HG03565 (cell line): ENCODE data around the gene G2E3.
A peak's percentile ranks its signal among the peaks of the same experiment; 100 is the strongest.
"Not testable (repeated sequence)": the region's sequence is repeated elsewhere in the genome, so short reads cannot be mapped to it uniquely, and the experiment has no call there.

Source experiments
- ATAC-seq: cut with Tn5 transposase; IDR thresholded peaks from one replicate; pipeline ENCODE4 v1.9.1; 2021; ENCODE audit warnings: mild to moderate bottlenecking, moderate library complexity; ENCODE audit not compliant: unreplicated experiment

Gene G2E3

DNA sequence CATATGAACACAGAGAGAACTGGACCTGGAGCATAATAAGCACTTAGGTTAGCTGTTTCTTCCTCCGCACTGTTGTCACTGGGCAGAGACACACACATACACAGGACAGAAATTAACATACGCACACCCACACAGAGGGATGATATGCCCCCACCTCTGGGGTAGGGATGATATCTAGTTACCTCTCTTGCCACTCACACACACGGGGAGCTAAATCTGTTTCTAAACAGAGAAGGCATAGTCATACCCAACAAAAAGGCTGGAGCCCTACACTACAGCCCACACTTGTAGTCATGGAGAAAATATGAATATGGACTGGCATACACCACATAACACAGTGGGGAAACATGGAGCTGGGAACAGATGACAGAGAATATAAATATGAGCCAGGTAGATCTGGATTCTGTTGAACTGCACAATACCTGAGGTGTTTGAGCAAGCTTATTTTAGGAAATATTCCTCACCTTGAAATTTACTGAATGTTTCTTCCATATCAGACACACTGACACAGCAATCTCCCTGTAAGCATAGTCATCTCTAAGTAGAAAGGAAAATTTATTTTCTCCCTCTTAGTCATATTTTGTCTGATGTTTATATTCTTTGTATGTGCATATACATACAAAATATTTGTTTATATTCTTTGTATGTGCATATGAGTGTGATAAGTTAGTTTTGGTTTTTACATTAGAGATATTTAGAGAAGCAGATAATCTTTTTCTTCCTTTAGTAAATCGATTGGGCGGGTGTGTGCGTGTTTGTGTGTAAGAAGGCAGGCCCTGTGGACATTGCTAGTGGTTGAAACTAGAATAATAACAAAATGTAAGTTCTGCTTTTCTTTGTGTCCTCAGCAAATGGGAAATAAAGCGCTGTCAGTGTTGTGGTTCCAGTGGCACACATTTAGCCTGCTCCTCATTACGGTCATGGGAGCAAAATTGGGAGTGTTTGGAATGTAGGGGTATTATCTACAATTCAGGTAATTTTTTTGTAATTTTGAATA, 42.3 kb downstream of the G2E3 start:
- ATAC-seq, result no peak

GRCh38 chr14:30603402-30603801, 44.4 kb downstream of the G2E3 start:
- ATAC-seq, result no peak

GRCh38 chr14:30604696-30605095, 45.7 kb downstream of the G2E3 start:
- not testable (repeated sequence) for ATAC-seq

GRCh38 chr14:30607156-30607780, 48.3 kb downstream of the G2E3 start:
- no peak for ATAC-seq

DNA sequence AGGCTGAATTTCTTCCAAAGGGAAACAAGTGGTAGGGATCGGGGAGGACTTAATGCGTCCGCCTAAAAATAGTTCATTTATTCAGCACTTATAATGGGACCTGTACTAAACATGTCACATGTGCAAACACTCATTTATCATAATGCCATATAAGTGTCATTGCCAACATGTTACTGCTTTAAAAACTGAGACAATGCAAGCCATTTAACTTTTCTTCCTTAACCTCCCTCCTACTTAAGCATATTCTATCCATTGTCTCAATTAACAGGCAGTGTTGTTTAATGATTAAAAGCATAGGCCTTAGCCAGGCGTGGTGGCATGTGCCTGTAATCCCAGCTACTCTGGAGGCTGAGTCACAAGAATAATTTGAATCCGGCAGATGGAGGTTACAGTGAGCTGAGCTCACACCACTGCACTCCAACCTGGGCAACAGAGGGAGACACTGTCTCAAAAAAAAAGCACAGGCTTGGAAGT, 49.6 kb downstream of the G2E3 start:
- no peak for ATAC-seq

DNA sequence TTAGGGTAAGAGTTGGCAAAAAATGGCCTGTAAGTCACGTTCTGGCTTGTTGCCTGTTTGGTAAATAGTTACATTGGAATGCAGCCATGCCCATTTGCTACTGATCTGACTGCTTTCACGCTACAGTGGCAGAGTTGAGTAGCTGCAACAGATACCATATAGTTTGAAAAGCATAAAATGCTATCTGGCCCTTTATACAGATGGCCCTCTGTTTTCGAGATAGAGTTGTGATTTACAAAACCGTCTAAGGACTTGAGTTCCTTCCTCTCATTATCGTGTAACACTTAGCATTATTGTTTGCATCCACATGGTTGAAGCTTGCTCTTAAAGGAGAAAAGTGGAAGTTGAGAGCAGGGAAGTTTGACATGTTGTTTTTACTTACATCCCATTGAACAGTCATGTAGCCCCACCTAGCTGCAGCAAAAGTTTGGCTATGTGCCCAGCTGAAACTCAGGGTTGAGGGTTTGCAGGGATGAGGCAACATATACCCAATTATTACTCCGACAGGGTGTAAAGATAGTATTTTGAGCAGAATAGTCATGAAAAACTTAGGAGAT, 51.9 kb downstream of the G2E3 start:
- ATAC-seq, result no peak

GRCh38 chr14:30614155-30614554, 55.2 kb downstream of the G2E3 start:
- no peak for ATAC-seq

DNA sequence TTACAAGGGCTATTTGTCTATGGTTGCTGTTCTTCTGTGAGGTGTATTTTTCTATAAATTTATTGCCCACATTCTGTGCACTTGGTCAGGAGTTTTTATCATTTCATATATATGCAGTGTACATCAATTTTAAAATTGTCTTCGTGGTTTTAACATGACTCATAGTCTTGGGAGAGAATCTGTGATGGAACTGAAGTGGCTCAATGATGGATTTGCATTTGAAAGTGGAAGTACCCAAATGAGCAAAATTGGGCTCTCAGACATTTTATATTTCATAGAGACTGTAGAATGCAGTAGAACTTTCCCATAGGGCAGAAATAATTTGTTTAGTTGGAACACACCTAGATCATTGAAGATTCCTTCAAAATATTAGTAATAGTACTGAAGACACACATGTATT, 61.2 kb downstream of the G2E3 start:
- ATAC-seq, result peak; percentile 36

DNA sequence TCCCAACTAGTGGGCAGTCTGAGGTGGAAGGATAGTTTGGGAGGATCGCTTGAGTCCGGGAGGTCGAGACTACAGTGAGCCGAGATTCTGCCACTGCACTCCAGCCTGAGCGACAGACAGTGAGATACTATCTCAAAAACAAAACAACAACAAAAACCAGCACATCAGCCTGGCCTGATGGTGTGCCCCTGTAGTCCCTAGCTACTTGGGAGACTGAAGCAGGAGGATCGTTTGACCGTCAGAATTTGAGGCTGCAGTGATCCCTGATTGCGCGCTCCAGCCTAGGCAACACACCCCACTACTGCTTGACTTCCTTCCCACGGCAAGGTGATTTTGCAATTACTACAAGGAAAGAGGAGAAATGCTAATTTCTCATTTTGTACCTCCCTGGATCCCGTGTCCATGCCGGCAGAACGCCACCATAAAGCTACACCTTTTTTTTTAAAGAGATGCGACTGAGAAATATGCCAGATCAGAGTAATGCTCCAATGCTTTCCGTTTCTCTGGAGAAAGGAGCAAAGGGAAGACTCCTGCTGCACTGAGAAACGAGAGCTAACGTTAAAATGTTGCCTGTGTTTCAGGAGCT, 62.5 kb downstream of the G2E3 start:
- no peak for ATAC-seq

DNA sequence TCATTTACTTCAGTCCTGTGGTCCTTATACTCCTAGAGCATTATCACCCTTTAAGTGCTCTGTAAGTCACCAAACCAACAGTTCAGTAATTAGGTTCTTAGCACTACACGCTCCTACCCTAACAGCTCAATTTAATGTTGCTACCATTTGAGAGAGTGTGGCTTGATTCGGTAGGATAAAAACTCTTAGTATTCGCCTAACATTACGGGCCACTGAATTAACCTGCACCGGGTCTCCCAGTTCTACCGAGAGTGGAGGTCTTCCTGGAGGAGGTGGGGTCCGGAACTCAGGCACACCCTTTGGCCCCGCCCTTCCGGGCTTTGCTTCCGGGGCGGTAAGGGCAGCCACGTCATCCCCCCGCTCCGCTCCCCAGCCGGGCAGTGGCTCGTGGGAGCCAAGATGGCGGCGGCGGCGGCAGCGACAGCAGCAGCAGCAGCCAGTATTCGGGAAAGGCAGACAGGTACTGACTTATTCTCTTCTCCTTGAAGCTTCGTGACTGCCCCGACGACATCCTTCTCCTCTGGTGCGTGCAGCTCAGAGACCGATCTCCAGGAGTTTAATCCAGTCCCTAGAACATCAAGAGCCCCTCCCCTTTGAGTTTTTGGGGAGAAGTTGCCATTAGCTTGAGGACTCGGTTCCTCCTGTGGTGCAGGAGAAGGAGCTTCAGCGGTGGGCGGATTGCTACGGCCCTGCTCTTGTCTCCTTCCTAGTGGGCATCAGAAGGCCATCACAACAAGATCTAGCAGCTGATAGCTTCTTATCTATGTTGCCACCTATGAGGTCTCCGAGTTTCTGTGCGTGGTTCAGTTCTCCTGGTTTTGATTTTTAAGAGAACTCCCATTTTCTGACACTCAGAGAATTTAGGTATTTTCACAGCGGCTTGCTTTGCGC, 63.2 kb downstream of the G2E3 start, which contains the start of gene SCFD1:
Gene SCFD1 (plus strand): TSS at position 380 of the 891 bp plus-strand sequence. CDS start 20 bp downstream, at position 400.
- ATAC-seq, result peak; percentile 84

DNA sequence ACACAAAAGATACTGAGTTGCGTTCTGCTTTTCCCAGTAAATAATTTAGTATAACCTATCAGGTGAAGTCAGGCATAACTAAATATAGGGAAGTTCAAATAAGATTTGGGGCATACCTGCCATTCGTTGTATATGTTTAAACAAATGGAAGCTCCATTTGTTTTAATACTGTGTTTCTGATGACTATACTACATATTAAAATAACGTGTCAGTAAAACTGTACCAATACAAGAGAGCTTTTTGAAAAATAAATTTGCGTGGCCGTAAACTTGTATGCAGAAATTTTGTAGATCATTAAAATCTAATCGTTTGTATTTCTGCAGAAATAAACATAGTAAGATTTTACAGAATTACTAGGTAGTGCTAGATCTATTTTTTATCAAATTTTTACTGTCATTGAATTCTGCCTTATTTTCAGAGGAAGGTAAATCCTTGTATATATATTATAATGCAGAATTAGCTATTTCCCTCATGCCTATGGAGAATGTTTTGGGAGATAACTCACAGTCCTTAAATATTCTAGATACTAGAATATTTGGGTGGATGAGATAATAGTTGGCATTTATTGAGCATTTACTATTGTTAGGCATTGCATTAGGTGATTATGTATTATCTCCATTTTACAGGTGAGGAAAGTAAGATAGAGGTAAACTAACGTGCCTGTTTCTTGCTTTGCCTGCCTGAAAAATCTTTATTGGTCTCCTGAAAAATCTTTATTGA, 64.6 kb downstream of the G2E3 start:
- ATAC-seq, result no peak

DNA sequence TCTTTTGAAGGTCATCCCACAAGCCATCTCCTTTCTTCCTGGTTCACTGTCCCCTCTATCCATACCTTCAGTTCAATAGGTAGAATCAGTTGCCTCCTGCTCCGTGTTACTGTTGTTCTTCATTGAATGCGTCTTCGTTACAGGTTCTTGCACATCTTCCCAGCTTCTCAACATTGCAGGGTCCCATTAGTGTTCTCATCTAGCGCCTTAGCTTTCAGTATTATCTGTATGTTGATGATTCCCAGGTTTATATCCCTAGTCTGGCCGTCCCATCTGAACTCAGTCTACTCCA, 65.1 kb downstream of the G2E3 start:
- no peak for ATAC-seq

DNA sequence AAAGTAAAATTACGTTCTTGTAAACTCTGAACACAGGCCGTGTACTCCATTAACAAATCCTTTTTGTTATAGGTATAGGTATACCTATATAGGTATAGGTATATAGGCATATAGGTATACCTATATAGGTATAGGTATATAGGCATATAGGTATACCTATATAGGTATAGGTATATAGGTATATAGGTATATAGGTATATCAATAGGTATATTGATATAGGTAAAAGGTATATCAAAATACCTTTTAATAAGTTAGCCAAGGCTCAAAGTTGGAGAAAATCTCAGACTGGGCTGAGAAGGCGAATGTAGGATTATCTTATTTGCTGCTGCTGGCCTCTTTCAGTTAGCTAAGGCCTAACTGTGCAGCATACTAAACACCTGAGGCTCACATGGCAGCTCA, 66.6 kb downstream of the G2E3 start:
- no peak for ATAC-seq

DNA sequence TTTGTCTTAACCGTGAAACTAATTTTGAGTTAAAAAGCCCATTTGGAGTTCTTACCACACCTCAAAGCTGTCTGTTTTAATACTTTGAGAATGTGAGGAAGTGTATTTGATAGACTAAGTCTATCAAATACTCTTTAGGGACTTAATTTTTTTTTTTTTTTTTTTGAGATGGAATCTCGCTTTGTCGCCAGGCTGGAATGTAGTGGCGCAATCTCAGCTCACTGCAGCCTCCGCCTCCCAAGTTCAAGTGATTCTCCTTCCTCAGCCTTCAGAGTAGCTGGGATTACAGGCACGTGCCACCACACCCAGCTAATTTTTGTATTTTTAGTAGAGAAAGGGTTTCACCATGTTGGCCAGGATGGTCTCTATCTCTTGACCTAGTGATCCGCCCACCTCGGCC, 70.5 kb downstream of the G2E3 start:
- ATAC-seq, result not testable (repeated sequence)

DNA sequence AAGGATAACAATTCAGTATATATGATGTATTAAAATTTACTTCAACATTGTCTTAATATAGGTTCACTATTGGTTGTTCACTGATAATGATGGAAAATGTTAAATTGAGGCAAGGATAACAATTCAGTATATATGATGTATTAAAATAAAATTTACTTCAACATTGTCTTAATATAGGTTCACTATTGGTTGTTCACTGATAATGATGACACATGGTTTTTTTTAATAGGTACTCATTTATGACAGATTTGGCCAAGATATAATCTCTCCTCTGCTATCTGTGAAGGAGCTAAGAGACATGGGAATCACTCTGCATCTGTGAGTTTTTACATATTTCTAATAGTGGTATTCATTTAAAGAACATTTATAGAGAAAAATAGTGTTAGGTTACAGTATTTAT, 71.3 kb downstream of the G2E3 start:
- ATAC-seq, result no peak

GRCh38 chr14:30632730-30633129, 73.8 kb downstream of the G2E3 start:
- no peak for ATAC-seq

DNA sequence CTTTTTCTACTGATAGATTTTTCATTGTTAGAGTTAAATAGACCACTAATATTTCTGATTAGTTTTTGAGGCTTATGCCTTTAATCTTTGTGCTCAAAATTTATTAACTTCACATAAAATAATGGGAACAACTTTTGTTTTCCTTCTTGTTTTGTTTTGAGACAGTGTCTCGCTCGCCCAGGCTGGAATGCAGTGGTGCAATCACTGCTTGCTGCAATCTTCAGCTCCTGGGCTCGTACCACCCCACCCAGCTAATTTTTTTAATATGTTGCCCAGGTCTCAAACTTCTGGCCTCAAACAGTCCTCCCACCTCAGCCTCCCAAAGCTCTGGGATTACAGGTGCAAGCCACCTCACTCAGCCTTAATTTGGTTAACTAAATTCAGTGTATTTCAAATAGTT, 80.0 kb downstream of the G2E3 start:
- ATAC-seq, result no peak

GRCh38 chr14:30641207-30641606, 82.2 kb downstream of the G2E3 start:
- no peak for ATAC-seq

DNA sequence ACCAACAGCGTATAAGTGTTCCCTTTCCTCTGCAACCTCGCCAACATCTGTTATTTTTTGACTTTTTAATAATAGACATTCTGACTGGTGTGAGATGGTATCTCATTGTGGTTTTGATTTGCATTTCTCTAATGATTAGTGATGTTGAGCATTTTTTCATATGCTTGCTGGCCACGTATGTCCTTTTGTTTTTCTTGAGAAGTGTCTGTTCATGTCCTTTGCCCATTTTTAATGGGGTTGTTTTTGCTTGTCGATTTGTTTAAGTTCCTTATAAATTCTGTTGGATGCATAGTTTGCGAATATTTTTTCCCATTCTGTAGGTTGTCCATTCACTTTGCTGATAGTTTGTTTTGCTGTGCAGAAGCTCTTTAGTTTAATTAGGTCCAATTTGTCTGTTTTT, 85.5 kb downstream of the G2E3 start:
- ATAC-seq, result not testable (repeated sequence)

DNA sequence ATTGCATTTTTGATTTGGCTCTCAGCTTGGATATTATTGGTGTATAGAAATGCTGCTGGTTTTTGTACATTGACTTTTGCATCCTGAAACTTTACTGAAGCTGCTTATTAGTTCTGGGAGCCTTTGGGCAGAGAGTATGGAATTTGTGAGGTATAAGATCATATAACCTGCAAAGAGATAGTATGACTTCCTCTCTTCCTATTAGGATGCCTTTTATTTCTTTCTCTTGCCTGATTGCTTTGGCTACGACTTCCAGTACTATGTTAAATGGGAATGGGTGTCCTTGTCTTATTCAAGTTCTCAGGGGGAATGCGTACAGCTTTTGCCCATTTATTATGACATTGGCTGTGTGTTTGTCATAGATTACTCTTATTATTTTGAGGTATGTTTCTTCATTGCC, 86.6 kb downstream of the G2E3 start:
- ATAC-seq, result no peak
